OCI-LY7 (cell line): ENCODE measurements around the gene SF3B6. TPM values are rescaled to one million over a fixed set of nuclear protein-coding genes. Genes with fewer than 3 reads are reported as not detected.

Experiments
- BruUV-seq: library from RNA; stranded (reverse); fragments of 400-500 nt; replicated peaks from 2 replicates; lab custom pipeline; 2021; lab: Mats Ljungman, UMichigan
- CTCF ChIA-PET: fragments of 300-600 bp; sonication (Branson Sonifier 250); formaldehyde crosslinking; loops from one replicate; lab custom pipeline; 2022; ENCODE audit warnings: antibody characterized with exemption; ENCODE audit not compliant: unreplicated experiment; lab: Charles Lee
- POLR2A ChIA-PET: fragments of 300-600 bp; sonication (Branson Sonifier 250); formaldehyde crosslinking; loops from one replicate; lab custom pipeline; 2022; ENCODE audit warnings: antibody characterized with exemption; lab: Charles Lee
- DNase-seq: peaks from one replicate; pipeline ENCODE4 v3.0.0-alpha.2; 2015; ENCODE audit warnings: low spot score
- H2AFZ ChIP-seq: fragments of 200-600 bp; sonication (generic), shearing (Covaris generic); 2 replicates; pipeline ENCODE4 v1.6.1; 2014; ENCODE audit warnings: mild to moderate bottlenecking, antibody characterized with exemption, low read length, moderate library complexity
- H3K27ac ChIP-seq: fragments of 200-600 bp; sonication (generic); 2 replicates; pipeline ENCODE4 v1.5.1; 2014; ENCODE audit warnings: mixed run types, low read depth, mild to moderate bottlenecking, moderate library complexity, low read length, inconsistent platforms; ENCODE audit not compliant: poor library complexity, severe bottlenecking
- H3K36me3 ChIP-seq: fragments of 200-600 bp; sonication (generic); 2 replicates; pipeline ENCODE4 v1.6.1; 2014; ENCODE audit warnings: mild to moderate bottlenecking, antibody characterized with exemption, low read length, moderate library complexity, mixed read lengths; ENCODE audit not compliant: insufficient read depth
- H3K4me1 ChIP-seq: fragments of 200-600 bp; sonication (generic); 2 replicates; pipeline ENCODE4 v1.5.1; 2014; ENCODE audit warnings: mild to moderate bottlenecking, low read length; ENCODE audit not compliant: insufficient read depth, poor library complexity, severe bottlenecking
- H3K4me2 ChIP-seq: fragments of 200-600 bp; sonication (generic); 2 replicates; pipeline ENCODE4 v1.6.1; 2014; ENCODE audit warnings: mild to moderate bottlenecking, low read length
- H3K4me3 ChIP-seq: fragments of 200-600 bp; sonication (generic); 2 replicates; pipeline ENCODE4 v1.5.1; 2014; ENCODE audit warnings: mild to moderate bottlenecking, low read depth, low read length; ENCODE audit not compliant: poor library complexity, severe bottlenecking
- H3K79me2 ChIP-seq: fragments of 200-600 bp; sonication (generic); 2 replicates; pipeline ENCODE4 v1.6.1; 2016; ENCODE audit warnings: low read depth, mild to moderate bottlenecking, low read length, moderate library complexity, mixed read lengths; ENCODE audit not compliant: insufficient read depth
- H3K9me2 ChIP-seq: fragments of 200-600 bp; sonication (generic); 2 replicates; pipeline ENCODE4 v1.6.1; 2016; ENCODE audit warnings: mild to moderate bottlenecking, low read length, mixed read lengths; ENCODE audit not compliant: insufficient read depth
- H3K9me3 ChIP-seq: fragments of 200-600 bp; sonication (generic); 2 replicates; pipeline ENCODE4 v1.6.1; 2014; ENCODE audit warnings: mild to moderate bottlenecking, mixed run types, low read length, mixed read lengths
- H4K20me1 ChIP-seq: fragments of 200-600 bp; sonication (generic); 2 replicates; pipeline ENCODE4 v1.6.1; 2014; ENCODE audit warnings: mild to moderate bottlenecking, antibody characterized with exemption, low read length, moderate library complexity, mixed read lengths; ENCODE audit not compliant: insufficient read depth
- EZH2phosphoT487 ChIP-seq: fragments of 200-600 bp; sonication (generic); IDR thresholded peaks from 2 replicates; pipeline ENCODE4 v1.6.1; 2018; ENCODE audit warnings: low read depth, borderline replicate concordance, mild to moderate bottlenecking, mixed run types, antibody characterized with exemption, low read length, moderate library complexity, mixed read lengths
- intact Hi-C: fragments of 100-400 bp; cut with micrococcal nuclease; formaldehyde crosslinking; loops from one replicate; pipeline ENCODE4 v1.10.0; 2022; ENCODE audit not compliant: unreplicated experiment
- total RNA-seq, 2 experiments: library from RNA; depleted of rRNA in 1 of 2; stranded (reverse); fragments of >200 nt in 1 of 2; shearing (Covaris generic) in 1 of 2; gene quantifications; 2 replicates each; pipeline ENCODE4 v1.2.3, GENCODE V29; 2014 to 2022
- TF ChIP-seq, protein P1 (sequence below): fragments of 200-600 bp; sonication (generic); conservative IDR thresholded peaks from 2 replicates; pipeline ENCODE4 v1.5.1; 2014; ENCODE audit warnings: mild to moderate bottlenecking, antibody characterized with exemption, low read length, moderate library complexity, mixed read lengths

SF3B6 gene
- total RNA-seq, 2 experiments from 2014 or later: 112 to 143 TPM

DNA sequence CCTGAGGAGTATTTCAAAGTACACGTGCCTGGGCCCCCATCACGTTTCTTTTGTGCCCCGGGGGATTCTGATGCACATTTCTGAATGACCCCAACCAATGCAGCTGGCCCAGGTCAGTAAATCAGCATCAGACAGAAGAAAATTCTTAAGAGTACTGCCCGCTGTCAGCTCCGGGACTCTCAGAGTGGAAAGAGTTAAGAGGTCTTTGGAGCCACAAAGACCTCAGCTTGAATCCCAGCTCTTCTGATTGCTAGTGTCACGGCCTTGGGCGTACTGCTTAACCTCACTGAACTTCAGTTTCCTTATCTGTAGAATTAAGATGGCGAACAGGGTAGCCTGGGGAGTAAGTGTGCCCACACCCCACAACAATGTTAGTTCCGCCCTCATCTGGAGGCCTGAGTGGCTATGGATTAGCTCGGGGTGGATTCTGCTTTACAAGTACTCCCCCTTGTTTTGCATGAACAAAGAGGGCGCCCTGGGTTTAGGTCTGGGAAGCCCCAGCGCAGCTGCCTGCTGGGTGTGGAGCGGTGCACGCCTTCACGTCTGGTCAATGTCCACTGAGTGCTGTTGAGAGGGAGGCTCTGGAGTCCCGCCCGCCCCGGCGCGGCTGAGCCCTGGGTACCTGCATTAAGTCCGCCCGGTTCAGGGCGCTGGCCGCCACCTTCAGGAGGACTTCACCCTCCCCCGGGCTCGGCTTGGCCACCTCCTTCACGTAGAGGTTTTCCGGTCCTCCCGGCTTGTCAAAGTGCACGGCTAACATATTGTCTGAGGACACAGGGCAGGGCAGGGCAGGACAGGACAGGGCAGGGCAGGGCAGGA is 7.7 kb upstream of the SF3B6 start:
- Histone ChIP-seq H3K36me3 (no peaks in the 10 kb centered on the region), H3K9me2 (no peaks in the 10 kb centered on the region), H2AFZ (peak overlapping the region; percentile 83; the same call in 1 of the 2 replicates), H3K27ac (peak overlapping the region; percentile 31), H3K4me3 (peak overlapping the region; percentile 67), H3K9me3 (no peaks in the 10 kb centered on the region), H3K4me1 (peaks cover 15% of the 10 kb centered on the region), H4K20me1 (no peaks in the 10 kb centered on the region), H3K4me2 (peak overlapping the region; percentile 80), H3K79me2 (no peaks in the 10 kb centered on the region)
- no TSS peak for BruUV-seq
- ChIA-PET POLR2A (interaction anchor here (0.5 to 2.2 kb wide), 3 partner anchors 157 to 567 kb away, joined by 3 to 13 read pairs (median 3); partner anchors contain the start of gene ATAD2B), CTCF (interaction anchor here (0.8 to 1.4 kb wide), 2 partner anchors 8 to 159 kb away, joined by 3 to 8 read pairs; partner anchors contain the start of gene SF3B6)
- intact Hi-C loops: loop anchor here (2.0 kb wide), 5 partner anchors 57 to 299 kb away; partner anchors contain the start of gene ATAD2B
- TF ChIP-seq, protein P1, sequence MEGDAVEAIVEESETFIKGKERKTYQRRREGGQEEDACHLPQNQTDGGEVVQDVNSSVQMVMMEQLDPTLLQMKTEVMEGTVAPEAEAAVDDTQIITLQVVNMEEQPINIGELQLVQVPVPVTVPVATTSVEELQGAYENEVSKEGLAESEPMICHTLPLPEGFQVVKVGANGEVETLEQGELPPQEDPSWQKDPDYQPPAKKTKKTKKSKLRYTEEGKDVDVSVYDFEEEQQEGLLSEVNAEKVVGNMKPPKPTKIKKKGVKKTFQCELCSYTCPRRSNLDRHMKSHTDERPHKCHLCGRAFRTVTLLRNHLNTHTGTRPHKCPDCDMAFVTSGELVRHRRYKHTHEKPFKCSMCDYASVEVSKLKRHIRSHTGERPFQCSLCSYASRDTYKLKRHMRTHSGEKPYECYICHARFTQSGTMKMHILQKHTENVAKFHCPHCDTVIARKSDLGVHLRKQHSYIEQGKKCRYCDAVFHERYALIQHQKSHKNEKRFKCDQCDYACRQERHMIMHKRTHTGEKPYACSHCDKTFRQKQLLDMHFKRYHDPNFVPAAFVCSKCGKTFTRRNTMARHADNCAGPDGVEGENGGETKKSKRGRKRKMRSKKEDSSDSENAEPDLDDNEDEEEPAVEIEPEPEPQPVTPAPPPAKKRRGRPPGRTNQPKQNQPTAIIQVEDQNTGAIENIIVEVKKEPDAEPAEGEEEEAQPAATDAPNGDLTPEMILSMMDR: no peak
- TF ChIP-seq EZH2phosphoT487: no peak
- DNase-seq: peak; percentile 85

DNA sequence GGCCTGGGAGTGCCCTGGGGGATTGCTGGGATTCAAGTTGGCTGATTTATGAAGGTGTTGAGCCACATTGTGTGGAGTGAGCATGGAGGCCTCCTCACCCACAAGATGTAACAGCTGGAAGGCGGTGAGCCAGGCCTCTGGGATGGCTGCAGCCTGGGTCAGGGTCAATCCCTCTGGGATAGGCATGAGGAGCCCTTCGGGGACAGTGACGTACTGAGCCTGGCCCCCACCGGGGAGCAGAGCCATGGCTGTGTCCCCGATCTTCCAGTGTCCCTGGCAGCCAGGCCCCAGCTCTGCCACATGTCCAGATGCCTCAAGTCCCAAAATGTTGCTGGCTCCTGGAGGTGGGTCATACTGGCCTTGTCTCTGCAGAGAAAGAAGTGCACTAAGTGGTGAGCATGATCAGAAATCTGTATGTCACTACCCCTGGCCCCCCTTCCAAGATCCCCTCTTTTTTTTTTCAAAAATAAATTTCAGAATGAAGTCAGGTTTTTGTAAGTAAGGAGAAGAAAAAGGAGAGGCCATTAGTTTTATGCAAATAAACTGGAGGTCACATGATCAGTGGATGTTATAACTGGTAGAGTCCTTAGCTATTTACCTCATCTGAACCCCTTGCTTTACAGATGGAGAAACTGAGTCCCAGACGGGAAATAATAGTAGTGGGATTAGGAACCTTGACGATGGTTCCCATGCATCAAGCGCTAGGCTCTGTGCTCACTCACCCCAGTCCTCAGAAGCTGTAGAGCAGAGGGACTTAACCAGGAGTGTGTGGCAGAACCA is 6.9 kb upstream of the SF3B6 start:
- Histone ChIP-seq H3K9me3 (no peaks in the 10 kb centered on the region), H3K79me2 (no peaks in the 10 kb centered on the region), H3K4me1 (peaks cover 15% of the 10 kb centered on the region), H2AFZ (peak overlapping the region; percentile 83; the same call in 1 of the 2 replicates), H3K36me3 (no peaks in the 10 kb centered on the region), H4K20me1 (no peaks in the 10 kb centered on the region), H3K9me2 (no peaks in the 10 kb centered on the region), H3K27ac (peak overlapping the region; percentile 31), H3K4me2 (peak overlapping the region; percentile 80), H3K4me3 (peak overlapping the region; percentile 67)
- TF ChIP-seq EZH2phosphoT487: no peak
- TF ChIP-seq, protein P1: no peak
- BruUV-seq: no TSS peak
- POLR2A ChIA-PET: interaction anchor here (0.5 to 2.2 kb wide), 4 partner anchors 32 to 568 kb away, joined by 3 to 13 read pairs (median 3); partner anchors contain the start of gene ATAD2B
- no peak for DNase-seq
- intact Hi-C loops: no loop called here
- CTCF ChIA-PET: no interaction called here
